CD4-positive, alpha-beta T cell (primary cell): ENCODE measurements around the gene SYTL4. TPM values are rescaled to one million over a fixed set of nuclear protein-coding genes. Genes with fewer than 3 reads are reported as not detected.

Experiments
- ATAC-seq: fragments of 200-7000 bp; cut with Tn5 transposase; one replicate; pipeline ENCODE4 v1.10.0; 2022; ENCODE audit warnings: mild to moderate bottlenecking; ENCODE audit not compliant: poor library complexity
- CTCF ChIA-PET: fragments of 350-600 bp; sonication (Branson Sonifier 250); formaldehyde crosslinking; loops from one replicate; lab custom pipeline; 2021; ENCODE audit warnings: antibody characterized with exemption, inconsistent platforms; lab: Charles Lee
- POLR2A ChIA-PET: fragments of 350-600 bp; sonication (Branson Sonifier 250); formaldehyde crosslinking; loops from one replicate; lab custom pipeline; 2021; ENCODE audit warnings: antibody characterized with exemption, inconsistent platforms; lab: Charles Lee
- DNase-seq, 14 experiments: peaks; one replicate each; pipeline ENCODE4 v3.0.0-alpha.2; 2013 to 2020; ENCODE audit warnings: mixed read lengths in 2 of 14
- H3K27ac ChIP-seq, 2 donors: one replicate each; pipeline versions ENCODE4 v1.5.1 to v1.7.0; 2013; ENCODE audit warnings: low read length in 2 of 2, low read depth in 1 of 2, mild to moderate bottlenecking in 1 of 2
- H3K27me3 ChIP-seq, 2 experiments: 1 replicate in 1 of 2; 2 replicates in 1 of 2; pipeline versions ENCODE4 v1.6.1 to v1.7.0; 2013; ENCODE audit warnings: low read length in 2 of 2, control low read depth in 1 of 2, mild to moderate bottlenecking in 1 of 2, moderate library complexity in 1 of 2; ENCODE audit not compliant: insufficient read depth in 2 of 2, control insufficient read depth in 1 of 2
- H3K36me3 ChIP-seq: one replicate; pipeline ENCODE4 v1.6.1; 2013; ENCODE audit warnings: low read length, control low read depth; ENCODE audit not compliant: insufficient read depth
- H3K4me1 ChIP-seq: one replicate; pipeline ENCODE4 v1.6.1; 2013; ENCODE audit warnings: low read length, control low read depth; ENCODE audit not compliant: insufficient read depth
- H3K4me3 ChIP-seq: one replicate; pipeline ENCODE4 v1.5.1; 2013; ENCODE audit warnings: mild to moderate bottlenecking, low read length, moderate library complexity
- H3K9me3 ChIP-seq, 2 experiments: 1 replicate in 1 of 2; 2 replicates in 1 of 2; pipeline versions ENCODE4 v1.6.1 to v1.7.0; 2013; ENCODE audit warnings: low read length in 2 of 2, mild to moderate bottlenecking in 2 of 2, control low read depth in 1 of 2, moderate library complexity in 1 of 2; ENCODE audit not compliant: control insufficient read depth in 1 of 2, insufficient read depth in 1 of 2
- H3K27ac Mint-ChIP-seq: one replicate; pipeline ENCODE4 v1.8.0; 2020; ENCODE audit warnings: mixed read lengths
- H3K27me3 Mint-ChIP-seq: one replicate; pipeline ENCODE4 v1.8.0; 2021; ENCODE audit warnings: mixed read lengths
- H3K36me3 Mint-ChIP-seq: one replicate; pipeline ENCODE4 v1.8.0; 2021; ENCODE audit warnings: low read depth, mixed read lengths
- H3K4me1 Mint-ChIP-seq: one replicate; pipeline ENCODE4 v1.8.0; 2021; ENCODE audit warnings: low read depth, mixed read lengths
- H3K4me3 Mint-ChIP-seq: one replicate; pipeline ENCODE4 v1.8.0; 2020; ENCODE audit warnings: mild to moderate bottlenecking, mixed read lengths
- H3K9me3 Mint-ChIP-seq: one replicate; pipeline ENCODE4 v1.8.0; 2020; ENCODE audit warnings: mixed read lengths
- intact Hi-C, 2 experiments: fragments of 100-400 bp; cut with DNase I in 1 of 2; cut with micrococcal nuclease in 1 of 2; formaldehyde crosslinking; loops; one replicate each; pipeline versions ENCODE4 v1.15.1 to v1.9.0; 2023 to 2025; cut with DNase I, micrococcal nuclease
- total RNA-seq, 174 experiments: library from RNA in 2 of 174; stranded (reverse) in 2 of 174; gene quantifications; one replicate each; pipeline ENCODE4 v1.2.3 and lab custom pipeline; 2021 to 2026
- TF ChIP-seq, protein P1 (sequence below): fragments of 200-600 bp; IDR thresholded peaks from one replicate; pipeline ENCODE4 v1.8.0; 2022; ENCODE audit warnings: antibody characterized with exemption, mild to moderate bottlenecking

Gene SYTL4
- total RNA-seq, 2 experiments from 2014 or later = not detected

- DNase-seq (no peak), ATAC-seq (no peak)
- Histone ChIP-seq H3K4me1 (no peaks in the 10 kb centered on the region), H3K27me3 (peaks cover 1 to 3% of the 10 kb centered on the region in 2 experiments), H3K36me3 (no peaks in the 10 kb centered on the region), H3K4me3 (no peak overlapping the region), H3K9me3 (no peaks in the 10 kb centered on the region), H3K27ac (no peak overlapping the region)
- peaks cover 28% of the 10 kb centered on the region for H3K27me3 Mint-ChIP-seq
- H3K36me3 Mint-ChIP-seq = no peaks in the 10 kb centered on the region
- CTCF ChIA-PET = no interaction called here
- H3K27ac Mint-ChIP-seq = no peak overlapping the region
- intact Hi-C loops = no loop called here
- H3K4me3 Mint-ChIP-seq = no peak overlapping the region
- POLR2A ChIA-PET = no interaction called here
- TF ChIP-seq, protein P1, sequence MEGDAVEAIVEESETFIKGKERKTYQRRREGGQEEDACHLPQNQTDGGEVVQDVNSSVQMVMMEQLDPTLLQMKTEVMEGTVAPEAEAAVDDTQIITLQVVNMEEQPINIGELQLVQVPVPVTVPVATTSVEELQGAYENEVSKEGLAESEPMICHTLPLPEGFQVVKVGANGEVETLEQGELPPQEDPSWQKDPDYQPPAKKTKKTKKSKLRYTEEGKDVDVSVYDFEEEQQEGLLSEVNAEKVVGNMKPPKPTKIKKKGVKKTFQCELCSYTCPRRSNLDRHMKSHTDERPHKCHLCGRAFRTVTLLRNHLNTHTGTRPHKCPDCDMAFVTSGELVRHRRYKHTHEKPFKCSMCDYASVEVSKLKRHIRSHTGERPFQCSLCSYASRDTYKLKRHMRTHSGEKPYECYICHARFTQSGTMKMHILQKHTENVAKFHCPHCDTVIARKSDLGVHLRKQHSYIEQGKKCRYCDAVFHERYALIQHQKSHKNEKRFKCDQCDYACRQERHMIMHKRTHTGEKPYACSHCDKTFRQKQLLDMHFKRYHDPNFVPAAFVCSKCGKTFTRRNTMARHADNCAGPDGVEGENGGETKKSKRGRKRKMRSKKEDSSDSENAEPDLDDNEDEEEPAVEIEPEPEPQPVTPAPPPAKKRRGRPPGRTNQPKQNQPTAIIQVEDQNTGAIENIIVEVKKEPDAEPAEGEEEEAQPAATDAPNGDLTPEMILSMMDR = no peak
- H3K9me3 Mint-ChIP-seq = no peaks in the 10 kb centered on the region
- H3K4me1 Mint-ChIP-seq = no peaks in the 10 kb centered on the region
These were observed 19.0 kb upstream of the SYTL4 start for GRCh38 chrX:100750883-100751282.

GRCh38 chrX:100748108-100748507 lies 16.2 kb upstream of the SYTL4 start:
- DNase-seq (no peak), ATAC-seq (no peak)
- no peak overlapping the region for H3K27ac ChIP-seq
- no peaks in the 10 kb centered on the region for H3K9me3 Mint-ChIP-seq
- intact Hi-C loops = no loop called here
- no peak overlapping the region for H3K27ac Mint-ChIP-seq
- no peak overlapping the region for H3K4me3 ChIP-seq
- H3K27me3 Mint-ChIP-seq = peaks cover 31% of the 10 kb centered on the region
- no peaks in the 10 kb centered on the region for H3K36me3 ChIP-seq
- ChIA-PET CTCF (no interaction called here), POLR2A (no interaction called here)
- no peaks in the 10 kb centered on the region for H3K4me1 Mint-ChIP-seq
- no peaks in the 10 kb centered on the region for H3K9me3 ChIP-seq
- TF ChIP-seq, protein P1 = no peak
- no peaks in the 10 kb centered on the region for H3K4me1 ChIP-seq
- H3K36me3 Mint-ChIP-seq = no peaks in the 10 kb centered on the region
- H3K27me3 ChIP-seq = peaks cover 3 to 4% of the 10 kb centered on the region in 2 experiments
- no peak overlapping the region for H3K4me3 Mint-ChIP-seq

DNA sequence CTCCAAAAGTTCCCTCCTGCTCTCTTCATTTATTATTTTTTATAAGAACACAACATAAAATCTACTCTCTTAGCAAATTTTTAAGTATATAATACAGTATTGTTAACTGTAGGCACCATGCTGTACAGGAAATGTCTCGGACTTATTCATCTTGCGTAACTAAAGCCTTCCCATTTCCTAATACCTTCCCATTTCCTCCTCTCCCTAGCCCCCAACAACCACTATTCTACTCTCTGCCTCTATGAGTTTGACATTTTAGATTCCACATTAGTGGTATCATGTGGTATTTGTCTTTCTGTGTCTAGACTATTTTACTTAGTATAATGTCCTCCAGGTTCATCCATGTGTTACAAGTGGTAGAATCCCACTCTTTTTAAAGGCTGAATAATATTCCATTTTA lies 15.8 kb upstream of the SYTL4 start:
- H3K4me3 ChIP-seq = no peak overlapping the region
- ATAC-seq = no peak
- intact Hi-C loops = no loop called here
- no peak for DNase-seq
- no peaks in the 10 kb centered on the region for H3K36me3 Mint-ChIP-seq
- TF ChIP-seq, protein P1 = no peak
- H3K4me3 Mint-ChIP-seq = no peak overlapping the region
- CTCF ChIA-PET = no interaction called here
- H3K27ac Mint-ChIP-seq = no peak overlapping the region
- no peaks in the 10 kb centered on the region for H3K9me3 ChIP-seq
- no peaks in the 10 kb centered on the region for H3K9me3 Mint-ChIP-seq
- H3K27me3 ChIP-seq = peaks cover 3 to 4% of the 10 kb centered on the region in 2 experiments
- POLR2A ChIA-PET = no interaction called here
- no peaks in the 10 kb centered on the region for H3K4me1 Mint-ChIP-seq
- H3K36me3 ChIP-seq = no peaks in the 10 kb centered on the region
- H3K27me3 Mint-ChIP-seq = peaks cover 27% of the 10 kb centered on the region
- H3K27ac ChIP-seq = no peak overlapping the region
- H3K4me1 ChIP-seq = no peaks in the 10 kb centered on the region
